D721Med (cell line): Measurements from ENCODE around the gene PFDN4.
"Not testable (repeated sequence)": the region's sequence is repeated elsewhere in the genome, so short reads cannot be mapped to it uniquely, and the experiment has no call there.

Experiments
- DNase-seq: peaks from one replicate; pipeline ENCODE4 v3.0.0; 2011; ENCODE audit warnings: low spot score; ENCODE audit not compliant: insufficient read length
- FAIRE-seq: peaks from 2 replicates; lab custom pipeline; 2011; peaks lifted over from hg19 to GRCh38; lab: Jason Lieb, UNC
- CTCF ChIP-seq: IDR thresholded peaks from 2 replicates; pipeline ENCODE4 v1.5.1; 2012; ENCODE audit warnings: mild to moderate bottlenecking, control low read depth; ENCODE audit not compliant: insufficient read depth; ENCODE audit errors: missing control alignments

Gene PFDN4

GRCh38 chr20:54220722-54221121 is 12.8 kb downstream of the PFDN4 start:
- no peak for DNase-seq
- FAIRE-seq: no peak
- no peak for TF ChIP-seq CTCF

- no peak for FAIRE-seq
- no peak for DNase-seq
- no peak for TF ChIP-seq CTCF
Measured at GRCh38 chr20:54221353-54221752, 13.5 kb downstream of the PFDN4 start.

- no peak for DNase-seq
- TF ChIP-seq CTCF: no peak
- FAIRE-seq: no peak
Measured at GRCh38 chr20:54221996-54222890, 14.4 kb downstream of the PFDN4 start.

- DNase-seq (no peak), FAIRE-seq (no peak)
- no peak for TF ChIP-seq CTCF
Measured at GRCh38 chr20:54223285-54223684, 15.4 kb downstream of the PFDN4 start.

- no peak for DNase-seq
- no peak for FAIRE-seq
- TF ChIP-seq CTCF: no peak
Measured at GRCh38 chr20:54223751-54224150, 15.9 kb downstream of the PFDN4 start.

GRCh38 chr20:54224642-54225041 is 16.8 kb downstream of the PFDN4 start:
- DNase-seq, FAIRE-seq: not testable (repeated sequence)

- DNase-seq (no peak), FAIRE-seq (no peak)
- TF ChIP-seq CTCF: no peak
Measured at GRCh38 chr20:54227241-54227640, 19.4 kb downstream of the PFDN4 start.
